HL-60 (cell line): ENCODE data around the gene COQ8B.
"Not testable (repeated sequence)": the region's sequence is repeated elsewhere in the genome, so short reads cannot be mapped to it uniquely, and the experiment has no call there.

Experiments used
- DNase-seq, 2 experiments: peaks; one replicate each; pipeline ENCODE4 v3.0.0-alpha.2; 2010 to 2020; ENCODE audit warnings: low read depth in 1 of 2, low spot score in 1 of 2
- H3K27ac ChIP-seq: fragments of 250-450 bp; sonication (Bioruptor Pico); replicated peaks from 2 replicates; pipeline ENCODE4 v1.5.1; 2020; ENCODE audit warnings: mild to moderate bottlenecking, moderate library complexity
- H3K27me3 ChIP-seq: fragments of 250-450 bp; sonication (Bioruptor Pico); 2 replicates; pipeline ENCODE4 v1.5.1; 2021; ENCODE audit warnings: mild to moderate bottlenecking, moderate library complexity; ENCODE audit not compliant: insufficient read depth, poor library complexity, severe bottlenecking
- H3K4me3 ChIP-seq: replicated peaks from 2 replicates; pipeline ENCODE4 v1.5.1; 2011; ENCODE audit warnings: mild to moderate bottlenecking, control low read depth, low read length; ENCODE audit not compliant: insufficient read depth
- GABPA ChIP-seq: IDR thresholded peaks from 2 replicates; pipeline ENCODE4 v1.6.1; 2012; ENCODE audit warnings: low read depth
- POLR2AphosphoS5 ChIP-seq: IDR thresholded peaks from 2 replicates; pipeline ENCODE4 v1.6.1; 2012; ENCODE audit warnings: low read depth
- SPI1 ChIP-seq: IDR thresholded peaks from 2 replicates; pipeline ENCODE4 v1.6.1; 2012; ENCODE audit warnings: low read depth, mild to moderate bottlenecking, borderline replicate concordance
- long read RNA-seq: library from polyadenylated mRNA; unstranded; transcript quantifications from one replicate; pipeline ENCODE4 v2.0.0, GENCODE V29; 2020
- TF ChIP-seq, protein P1 (sequence below): IDR thresholded peaks from one replicate; pipeline ENCODE4 v1.5.1; 2011; ENCODE audit warnings: low read length, control low read depth, inconsistent platforms; ENCODE audit not compliant: insufficient read depth
- TF ChIP-seq, protein P2 (sequence below): IDR thresholded peaks from 2 replicates; pipeline ENCODE4 v1.6.1; 2012; ENCODE audit warnings: low read depth; ENCODE audit not compliant: insufficient replicate concordance

COQ8B gene
- long read RNA-seq, transcript COQ8B-202 (15 exons, 2,443 nt): major isoform, 6 of 138 reads
- long read RNA-seq, partial matches to known transcripts: 8 of 138 reads
- long read RNA-seq, other reads (novel, unspliced or antisense): 124 of 138 reads

DNA sequence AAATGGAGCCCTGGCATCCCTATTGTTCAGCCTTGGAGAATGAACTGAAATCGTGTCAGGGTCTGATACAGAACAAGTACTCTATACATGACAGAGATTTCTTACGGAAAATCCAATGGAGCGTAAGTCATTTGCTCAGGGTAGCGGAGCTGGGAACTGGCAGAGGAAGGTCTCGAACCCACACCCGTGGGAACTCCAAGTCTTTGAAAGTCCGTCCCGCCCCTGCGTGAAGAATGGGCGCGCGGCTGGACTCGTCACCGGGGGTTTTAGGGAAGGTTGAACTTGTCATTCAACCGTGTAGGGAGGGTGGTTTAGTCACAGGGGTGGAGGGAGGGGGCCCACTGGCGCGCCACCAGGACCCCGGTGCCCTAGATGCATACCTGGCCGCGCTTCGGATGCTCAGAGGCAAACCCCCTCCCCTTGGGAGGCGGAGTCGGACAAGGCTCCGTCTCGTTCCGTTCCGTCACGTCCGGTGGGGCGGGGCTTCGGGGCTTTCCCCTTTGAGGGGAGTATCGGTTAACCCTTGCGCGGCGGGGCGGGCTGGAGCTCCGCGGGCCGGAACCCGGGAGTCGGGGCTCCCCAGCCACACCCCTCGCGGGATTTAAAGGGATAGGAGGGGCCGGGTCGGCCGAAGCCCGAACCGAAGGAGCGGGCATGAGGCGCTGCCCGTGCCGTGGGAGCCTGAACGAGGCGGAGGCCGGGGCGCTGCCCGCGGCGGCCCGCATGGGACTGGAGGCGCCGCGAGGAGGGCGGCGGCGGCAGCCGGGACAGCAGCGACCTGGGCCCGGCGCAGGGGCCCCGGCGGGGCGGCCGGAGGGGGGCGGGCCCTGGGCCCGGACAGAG is at the start of gene COQ8B, which contains the start of gene ITPKC:
TSS of gene COQ8B (minus strand) at position 405 of the 843 bp plus-strand sequence. CDS start 2,254 bp downstream, outside the sequence.
TSS of gene ITPKC (plus strand) at position 631 of the 843 bp plus-strand sequence. CDS start at position 655, 24 bp downstream.
- H3K27ac ChIP-seq: peak within 1 kb of the TSS; percentile 80
- peak within 1 kb of the TSS; percentile 74 for H3K4me3 ChIP-seq
- TF ChIP-seq, protein P1, sequence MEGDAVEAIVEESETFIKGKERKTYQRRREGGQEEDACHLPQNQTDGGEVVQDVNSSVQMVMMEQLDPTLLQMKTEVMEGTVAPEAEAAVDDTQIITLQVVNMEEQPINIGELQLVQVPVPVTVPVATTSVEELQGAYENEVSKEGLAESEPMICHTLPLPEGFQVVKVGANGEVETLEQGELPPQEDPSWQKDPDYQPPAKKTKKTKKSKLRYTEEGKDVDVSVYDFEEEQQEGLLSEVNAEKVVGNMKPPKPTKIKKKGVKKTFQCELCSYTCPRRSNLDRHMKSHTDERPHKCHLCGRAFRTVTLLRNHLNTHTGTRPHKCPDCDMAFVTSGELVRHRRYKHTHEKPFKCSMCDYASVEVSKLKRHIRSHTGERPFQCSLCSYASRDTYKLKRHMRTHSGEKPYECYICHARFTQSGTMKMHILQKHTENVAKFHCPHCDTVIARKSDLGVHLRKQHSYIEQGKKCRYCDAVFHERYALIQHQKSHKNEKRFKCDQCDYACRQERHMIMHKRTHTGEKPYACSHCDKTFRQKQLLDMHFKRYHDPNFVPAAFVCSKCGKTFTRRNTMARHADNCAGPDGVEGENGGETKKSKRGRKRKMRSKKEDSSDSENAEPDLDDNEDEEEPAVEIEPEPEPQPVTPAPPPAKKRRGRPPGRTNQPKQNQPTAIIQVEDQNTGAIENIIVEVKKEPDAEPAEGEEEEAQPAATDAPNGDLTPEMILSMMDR: no peak
- peak; percentile 59 for TF ChIP-seq GABPA
- DNase-seq: peak; percentile 88 to 97
- H3K27me3 ChIP-seq: no peaks in the 10 kb centered on the region

DNA sequence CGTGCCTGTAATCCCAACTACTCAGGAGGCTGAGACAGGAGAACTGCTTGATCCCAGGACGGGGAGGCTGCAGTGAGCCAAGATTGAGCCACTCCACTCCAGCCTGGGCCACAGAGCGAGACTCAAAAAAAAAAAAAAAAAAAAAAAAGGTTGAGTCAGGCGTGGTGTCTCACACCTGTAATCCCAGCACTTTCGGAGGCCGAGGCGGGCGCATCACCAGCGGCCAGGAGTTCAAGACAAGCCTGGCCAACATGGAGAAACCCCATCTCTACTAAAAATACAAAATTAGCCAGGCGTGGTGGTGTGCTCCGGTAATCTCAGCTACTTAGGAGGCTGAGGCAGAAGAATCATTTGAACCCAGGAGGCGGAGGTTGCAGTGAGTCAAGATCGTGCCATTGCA is 49.7 kb upstream of the COQ8B start:
- DNase-seq, H3K27me3 ChIP-seq, H3K4me3 ChIP-seq, H3K27ac ChIP-seq: not testable (repeated sequence)

DNA sequence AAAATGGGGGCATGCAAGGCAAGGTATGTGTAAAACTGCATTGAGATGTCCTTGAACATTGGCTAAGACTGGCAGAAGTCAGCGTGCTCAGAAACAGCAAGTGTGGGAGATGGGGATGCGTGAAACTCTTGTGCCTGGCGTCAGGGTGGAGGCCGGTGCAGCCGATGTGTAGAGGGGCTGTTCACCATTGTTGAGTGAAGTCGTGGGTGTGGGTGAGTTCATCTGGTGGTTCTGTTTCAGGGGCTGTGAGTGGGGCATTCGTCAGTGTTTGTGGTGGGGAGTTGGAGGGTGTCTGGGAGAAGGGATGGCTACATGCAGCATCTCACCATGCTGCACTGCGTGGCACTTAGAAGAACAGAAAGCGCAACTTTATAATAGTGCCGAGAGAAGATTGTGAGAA is 47.3 kb upstream of the COQ8B start:
- TF ChIP-seq GABPA (no peak), SPI1 (no peak), POLR2AphosphoS5 (no peak)
- TF ChIP-seq, protein P1: no peak
- TF ChIP-seq, protein P2, sequence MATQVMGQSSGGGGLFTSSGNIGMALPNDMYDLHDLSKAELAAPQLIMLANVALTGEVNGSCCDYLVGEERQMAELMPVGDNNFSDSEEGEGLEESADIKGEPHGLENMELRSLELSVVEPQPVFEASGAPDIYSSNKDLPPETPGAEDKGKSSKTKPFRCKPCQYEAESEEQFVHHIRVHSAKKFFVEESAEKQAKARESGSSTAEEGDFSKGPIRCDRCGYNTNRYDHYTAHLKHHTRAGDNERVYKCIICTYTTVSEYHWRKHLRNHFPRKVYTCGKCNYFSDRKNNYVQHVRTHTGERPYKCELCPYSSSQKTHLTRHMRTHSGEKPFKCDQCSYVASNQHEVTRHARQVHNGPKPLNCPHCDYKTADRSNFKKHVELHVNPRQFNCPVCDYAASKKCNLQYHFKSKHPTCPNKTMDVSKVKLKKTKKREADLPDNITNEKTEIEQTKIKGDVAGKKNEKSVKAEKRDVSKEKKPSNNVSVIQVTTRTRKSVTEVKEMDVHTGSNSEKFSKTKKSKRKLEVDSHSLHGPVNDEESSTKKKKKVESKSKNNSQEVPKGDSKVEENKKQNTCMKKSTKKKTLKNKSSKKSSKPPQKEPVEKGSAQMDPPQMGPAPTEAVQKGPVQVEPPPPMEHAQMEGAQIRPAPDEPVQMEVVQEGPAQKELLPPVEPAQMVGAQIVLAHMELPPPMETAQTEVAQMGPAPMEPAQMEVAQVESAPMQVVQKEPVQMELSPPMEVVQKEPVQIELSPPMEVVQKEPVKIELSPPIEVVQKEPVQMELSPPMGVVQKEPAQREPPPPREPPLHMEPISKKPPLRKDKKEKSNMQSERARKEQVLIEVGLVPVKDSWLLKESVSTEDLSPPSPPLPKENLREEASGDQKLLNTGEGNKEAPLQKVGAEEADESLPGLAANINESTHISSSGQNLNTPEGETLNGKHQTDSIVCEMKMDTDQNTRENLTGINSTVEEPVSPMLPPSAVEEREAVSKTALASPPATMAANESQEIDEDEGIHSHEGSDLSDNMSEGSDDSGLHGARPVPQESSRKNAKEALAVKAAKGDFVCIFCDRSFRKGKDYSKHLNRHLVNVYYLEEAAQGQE: no peak
- no peaks in the 10 kb centered on the region for H3K27me3 ChIP-seq
- no peak overlapping the region for H3K4me3 ChIP-seq
- no peak overlapping the region for H3K27ac ChIP-seq
- no peak for DNase-seq

DNA sequence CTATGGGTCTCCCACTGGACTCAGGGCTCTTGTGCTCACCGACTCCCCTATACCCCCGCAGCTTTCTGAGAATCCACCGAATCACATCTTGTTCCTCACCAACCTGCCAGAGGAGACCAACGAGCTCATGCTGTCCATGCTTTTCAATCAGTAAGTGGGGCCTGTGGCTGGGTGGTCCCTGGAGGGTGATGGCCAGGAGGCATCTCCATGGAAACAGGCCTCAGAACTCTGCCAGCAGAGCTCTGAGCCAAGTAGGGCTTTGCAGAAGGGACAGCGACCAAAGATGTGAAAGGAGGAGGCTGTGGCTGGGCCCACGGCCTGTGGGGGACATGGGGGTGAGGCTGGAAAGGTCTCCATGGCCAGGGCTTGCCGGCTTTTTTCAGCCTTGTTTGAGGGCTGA is 46.8 kb upstream of the COQ8B start:
- no peak for DNase-seq
- Histone ChIP-seq H3K27ac (no peak overlapping the region), H3K27me3 (no peaks in the 10 kb centered on the region), H3K4me3 (no peak overlapping the region)
- TF ChIP-seq POLR2AphosphoS5 (no peak), SPI1 (no peak), GABPA (no peak)
- TF ChIP-seq, protein P2: no peak
- TF ChIP-seq, protein P1: no peak
